ENCODE data around the gene TOMM22. TPM values are rescaled to one million over a fixed set of nuclear protein-coding genes. Genes with fewer than 3 reads are reported as not detected.
A peak's percentile ranks its signal among the peaks of the same experiment; 100 is the strongest.

The TOMM22 gene
- total and polyA plus RNA-seq, 8 donors: 11.6 to 35.8 (median 27.4) TPM

GRCh38 chr22:38717244-38717643 lies 35.5 kb downstream of the TOMM22 start:
- FAIRE-seq: no peak
- peaks cover 0 to 15% (median 8%) of the 10 kb centered on the region in 3 donors for H3K4me1 ChIP-seq
- no peak for ATAC-seq
- no peaks in the 10 kb centered on the region for H3K27me3 ChIP-seq
- intact Hi-C loops (cut with DNase I): no loop called here
- peaks cover 0 to 25% (median 5%) of the 10 kb centered on the region in 3 donors for H3K36me3 ChIP-seq
- H3K9me3 ChIP-seq: no peaks in the 10 kb centered on the region
- TF ChIP-seq CTCF (IDR thresholded peaks at IDR 0.05): no peak
- H3K4me3 ChIP-seq: no peak overlapping the region
- DNase-seq: no peak
- no peak overlapping the region for H3K27ac ChIP-seq
- WGBS, 2 donors: 93 to 95% methylated on average over 6 of the region's 6 CpGs

GRCh38 chr22:38718414-38718813 lies 36.7 kb downstream of the TOMM22 start:
- no peaks in the 10 kb centered on the region for H3K9me3 ChIP-seq
- FAIRE-seq (no peak), DNase-seq (peak in 4 of 6 donors; percentile 60 to 81 (median 75)), ATAC-seq (peak; percentile 96 to 97 (median 96))
- no peaks in the 10 kb centered on the region for H3K27me3 ChIP-seq
- H3K4me1 ChIP-seq: peaks cover 0 to 15% (median 8%) of the 10 kb centered on the region in 3 donors
- peaks cover 0 to 37% (median 5%) of the 10 kb centered on the region in 3 donors for H3K36me3 ChIP-seq
- TF ChIP-seq CTCF (IDR thresholded peaks at IDR 0.05): peak; percentile 41 to 60 (median 56)
- WGBS, 2 donors: 21 to 23% methylated on average over 6 of the region's 6 CpGs
- H3K4me3 ChIP-seq: no peak overlapping the region
- intact Hi-C loops (cut with DNase I): no loop called here
- H3K27ac ChIP-seq: peak overlapping the region in 3 of 4 donors; percentile 8 to 60 (median 49)

DNA sequence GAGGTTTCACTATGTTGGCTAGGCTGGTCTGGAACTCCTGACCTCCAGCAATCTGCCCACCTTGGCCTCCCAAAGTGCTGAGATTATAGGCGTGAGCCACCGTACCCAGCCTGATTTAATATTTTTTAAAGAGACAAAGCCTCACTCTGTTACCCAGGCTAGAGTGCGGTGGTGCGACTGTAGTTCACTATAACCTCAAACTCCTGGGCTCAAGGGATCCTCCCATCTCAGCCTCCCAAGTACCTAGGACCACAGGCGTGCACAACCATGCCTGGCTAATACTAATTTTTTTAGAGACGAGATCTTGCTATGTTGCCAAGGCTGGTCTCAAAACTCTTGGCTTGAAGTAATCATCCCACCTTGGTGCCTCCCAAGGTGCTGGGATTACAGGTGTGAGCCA lies 37.4 kb downstream of the TOMM22 start:
- Histone ChIP-seq H3K9me3 (no peaks in the 10 kb centered on the region), H3K27me3 (no peaks in the 10 kb centered on the region), H3K4me1 (peaks cover 0 to 15% (median 8%) of the 10 kb centered on the region in 3 donors), H3K27ac (peak overlapping the region in 2 of 4 donors; percentile 49 to 60), H3K4me3 (no peak overlapping the region), H3K36me3 (peaks cover 0 to 42% (median 6%) of the 10 kb centered on the region in 3 donors)
- TF ChIP-seq CTCF (IDR thresholded peaks at IDR 0.05): no peak
- FAIRE-seq: no peak
- no peak for DNase-seq
- intact Hi-C loops (cut with DNase I): no loop called here
- no peak for ATAC-seq
- WGBS, 2 donors: 91 to 95% methylated on average over 6 of the region's 6 CpGs

- H3K9me3 ChIP-seq: no peaks in the 10 kb centered on the region
- FAIRE-seq: no peak
- WGBS, 2 donors: 87 to 90% methylated on average over 3 of the region's 3 CpGs
- no peak for ATAC-seq
- intact Hi-C loops (cut with DNase I): no loop called here
- no peak overlapping the region for H3K27ac ChIP-seq
- peaks cover 0 to 54% (median 15%) of the 10 kb centered on the region in 3 donors for H3K36me3 ChIP-seq
- H3K27me3 ChIP-seq: no peaks in the 10 kb centered on the region
- H3K4me3 ChIP-seq: no peak overlapping the region
- no peak for DNase-seq
- TF ChIP-seq CTCF (IDR thresholded peaks at IDR 0.05): no peak
- H3K4me1 ChIP-seq: peaks cover 0 to 15% (median 8%) of the 10 kb centered on the region in 3 donors
Observed at GRCh38 chr22:38720350-38720749, 38.6 kb downstream of the TOMM22 start.

DNA sequence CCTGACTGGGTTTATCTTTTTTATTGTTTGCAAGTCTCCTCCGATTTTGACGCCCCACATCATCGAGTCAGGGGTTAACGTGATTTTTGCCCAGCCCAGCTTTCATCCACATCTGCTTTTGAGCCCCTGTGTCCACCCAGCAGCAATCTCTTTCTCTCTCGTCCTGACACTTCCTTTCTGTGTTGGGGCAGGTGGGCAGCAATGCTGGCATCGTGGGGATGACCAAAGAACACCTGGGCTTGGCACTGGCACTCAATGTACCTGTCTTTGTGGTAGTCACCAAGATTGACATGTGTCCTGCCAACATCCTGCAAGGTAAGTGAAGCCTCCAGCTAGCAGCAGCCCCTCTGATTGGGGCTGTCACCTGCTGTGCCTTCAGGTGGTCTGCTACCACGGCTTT lies 39.8 kb downstream of the TOMM22 start:
- peak in 1 of 6 donors; percentile 9 for DNase-seq
- H3K27ac ChIP-seq: no peak overlapping the region
- no peak for TF ChIP-seq CTCF (IDR thresholded peaks at IDR 0.05)
- no peaks in the 10 kb centered on the region for H3K9me3 ChIP-seq
- ATAC-seq: no peak
- H3K27me3 ChIP-seq: no peaks in the 10 kb centered on the region
- H3K4me1 ChIP-seq: peaks cover 0 to 15% (median 8%) of the 10 kb centered on the region in 3 donors
- intact Hi-C loops (cut with DNase I): no loop called here
- WGBS, 2 donors: 81 to 83% methylated on average over 7 of the region's 7 CpGs
- no peak for FAIRE-seq
- no peak overlapping the region for H3K4me3 ChIP-seq
- H3K36me3 ChIP-seq: peaks cover 0 to 57% (median 27%) of the 10 kb centered on the region in 3 donors

Data from pancreas (tissue), 10 donors.